Smooth muscle cell (in vitro differentiated cells): ENCODE measurements around the gene NR2F1-AS1. TPM values are rescaled to one million over a fixed set of nuclear protein-coding genes. Genes with fewer than 3 reads are reported as not detected.
"Not testable (repeated sequence)": the region's sequence is repeated elsewhere in the genome, so short reads cannot be mapped to it uniquely, and the experiment has no call there.

ENCODE experiments used
- DNase-seq: peaks from one replicate; lab custom pipeline; 2025; ENCODE audit not compliant: unreplicated experiment; lab: John Stamatoyannopoulos, UW
- H2AFZ ChIP-seq: fragments of 200-600 bp; sonication (generic); 2 replicates; pipeline ENCODE4 v1.6.0; 2016; ENCODE audit warnings: antibody characterized with exemption, low read depth, mild to moderate bottlenecking
- H3F3A ChIP-seq: fragments of 200-600 bp; sonication (generic); 2 replicates; pipeline ENCODE4 v1.6.0; 2017; ENCODE audit warnings: antibody characterized with exemption, low read depth
- H3K27ac ChIP-seq: fragments of 200-600 bp; sonication (generic); 2 replicates; pipeline ENCODE4 v1.5.1; 2016; ENCODE audit warnings: low read depth, mild to moderate bottlenecking
- H3K27me3 ChIP-seq: fragments of 200-600 bp; sonication (generic); 2 replicates; pipeline ENCODE4 v1.6.1; 2016; ENCODE audit warnings: low read depth, mild to moderate bottlenecking
- H3K36me3 ChIP-seq: fragments of 200-600 bp; sonication (generic); 2 replicates; pipeline ENCODE4 v1.5.1; 2016; ENCODE audit warnings: low read depth
- H3K4me1 ChIP-seq: fragments of 200-600 bp; sonication (generic); 2 replicates; pipeline ENCODE4 v1.5.1; 2016; ENCODE audit warnings: low read depth
- H3K4me2 ChIP-seq: fragments of 200-600 bp; sonication (generic); 2 replicates; pipeline ENCODE4 v1.6.0; 2016; ENCODE audit warnings: mild to moderate bottlenecking
- H3K4me3 ChIP-seq: fragments of 200-600 bp; sonication (generic); 2 replicates; pipeline ENCODE4 v1.5.1; 2016; ENCODE audit warnings: mild to moderate bottlenecking
- H3K79me2 ChIP-seq: fragments of 200-600 bp; sonication (generic); 2 replicates; pipeline ENCODE4 v1.6.0; 2016; ENCODE audit warnings: low read depth, mild to moderate bottlenecking
- H3K9ac ChIP-seq: fragments of 200-600 bp; sonication (generic); 2 replicates; pipeline ENCODE4 v1.6.0; 2016; ENCODE audit warnings: low read depth
- H3K9me3 ChIP-seq: fragments of 200-600 bp; sonication (generic); replicated peaks from 2 replicates; pipeline ENCODE4 v1.5.1; 2016; ENCODE audit warnings: low read depth
- H4K20me1 ChIP-seq: fragments of 200-600 bp; sonication (generic); 2 replicates; pipeline ENCODE4 v1.6.0; 2016; ENCODE audit warnings: low read depth
- CTCF ChIP-seq: fragments of 200-600 bp; sonication (generic); IDR thresholded peaks from 2 replicates; pipeline ENCODE4 v1.5.1; 2017; ENCODE audit warnings: borderline replicate concordance, mild to moderate bottlenecking, antibody characterized with exemption; ENCODE audit not compliant: insufficient read depth, poor library complexity, severe bottlenecking
- WGBS: methylation state at CpG from one replicate; pipeline ENCODE4 v1.1.7; 2016; ENCODE audit warnings: low lambda C conversion rate; 5-methylcytosine and 5-hydroxymethylcytosine counted together
- polyA plus RNA-seq: library from polyadenylated mRNA; unstranded; fragments of >200 nt; fragmentation: Nextera tagmentation; extraction: Ambion mirVana; gene quantifications from 2 replicates; pipeline ENCODE4 v1.2.1, GENCODE V29; 2016
- total RNA-seq: library from RNA; depleted of rRNA; stranded (reverse); fragments of >200 nt; gene quantifications from 2 replicates; pipeline ENCODE4 v1.2.3, GENCODE V29; 2014

Gene NR2F1-AS1
- total and polyA plus RNA-seq, 2 experiments from 2014 or later = 18.7 to 26.1 TPM

- Histone ChIP-seq H3F3A (no peaks in the 10 kb centered on the region), H3K4me3 (no peak overlapping the region), H3K4me1 (no peaks in the 10 kb centered on the region), H3K9ac (no peak overlapping the region), H3K9me3 (no peaks in the 10 kb centered on the region), H3K27ac (no peak overlapping the region), H3K4me2 (no peak overlapping the region), H4K20me1 (no peaks in the 10 kb centered on the region), H3K27me3 (no peaks in the 10 kb centered on the region), H3K36me3 (no peaks in the 10 kb centered on the region), H2AFZ (no peak overlapping the region), H3K79me2 (no peaks in the 10 kb centered on the region)
- no peak for DNase-seq
- TF ChIP-seq CTCF = no peak
- 100% methylated on average over 1 of the region's 1 CpG for WGBS
Measured at GRCh38 chr5:93395010-93395409, 186.0 kb downstream of the NR2F1-AS1 start.

GRCh38 chr5:93394301-93394700, 186.7 kb downstream of the NR2F1-AS1 start:
- no peak for DNase-seq
- no peaks in the 10 kb centered on the region for H3F3A ChIP-seq
- no peaks in the 10 kb centered on the region for H3K9me3 ChIP-seq
- no peak overlapping the region for H3K27ac ChIP-seq
- H4K20me1 ChIP-seq = no peaks in the 10 kb centered on the region
- 90% methylated on average over 2 of the region's 2 CpGs for whole genome bisulfite sequencing
- no peak overlapping the region for H3K4me2 ChIP-seq
- no peaks in the 10 kb centered on the region for H3K27me3 ChIP-seq
- H3K4me1 ChIP-seq = no peaks in the 10 kb centered on the region
- H2AFZ ChIP-seq = no peak overlapping the region
- H3K36me3 ChIP-seq = no peaks in the 10 kb centered on the region
- H3K9ac ChIP-seq = no peak overlapping the region
- no peaks in the 10 kb centered on the region for H3K79me2 ChIP-seq
- H3K4me3 ChIP-seq = no peak overlapping the region
- TF ChIP-seq CTCF = no peak

GRCh38 chr5:93391169-93391568, 189.8 kb downstream of the NR2F1-AS1 start:
- not testable (repeated sequence) for H3K27me3 ChIP-seq, H3F3A ChIP-seq, H2AFZ ChIP-seq, H3K9me3 ChIP-seq, H3K27ac ChIP-seq, H3K4me2 ChIP-seq, H3K9ac ChIP-seq, DNase-seq, H3K36me3 ChIP-seq, H4K20me1 ChIP-seq, H3K79me2 ChIP-seq, H3K4me1 ChIP-seq, H3K4me3 ChIP-seq
- 89% methylated on average over 2 of the region's 2 CpGs for WGBS

GRCh38 chr5:93385655-93386054, 195.4 kb downstream of the NR2F1-AS1 start:
- Histone ChIP-seq H3K36me3 (no peaks in the 10 kb centered on the region), H3K4me3 (no peak overlapping the region), H3K9ac (no peak overlapping the region), H3K4me2 (no peak overlapping the region), H3K4me1 (peaks cover 9% of the 10 kb centered on the region), H3F3A (peaks cover 6% of the 10 kb centered on the region), H3K27me3 (no peaks in the 10 kb centered on the region), H3K79me2 (no peaks in the 10 kb centered on the region), H3K27ac (no peak overlapping the region), H4K20me1 (no peaks in the 10 kb centered on the region), H2AFZ (peak overlapping the region; percentile 34), H3K9me3 (no peaks in the 10 kb centered on the region)
- no peak for TF ChIP-seq CTCF
- DNase-seq = no peak
- WGBS = 91% methylated on average over 2 of the region's 2 CpGs
